Tibial artery (tissue), 4 donors: ENCODE measurements around the gene RETSAT.
"Not testable (repeated sequence)": the region's sequence is repeated elsewhere in the genome, so short reads cannot be mapped to it uniquely, and the experiment has no call there.

Source experiments
- DNase-seq, 2 donors: peaks; one replicate each; pipeline ENCODE4 v3.0.0-alpha.2; 2019
- H3K27ac ChIP-seq, 2 donors: fragments of 200-600 bp; sonication (generic) in 1 of 2; 1 replicate in 1 of 2; 2 replicates in 1 of 2; pipeline ENCODE4 v1.5.1; 2018 to 2019; ENCODE audit warnings: mild to moderate bottlenecking in 1 of 2
- H3K27me3 ChIP-seq, 2 donors: fragments of 200-600 bp; sonication (generic) in 1 of 2; one replicate each; pipeline versions ENCODE4 v1.5.1 to v1.6.0; 2016 to 2019
- H3K36me3 ChIP-seq, 3 donors: fragments of 200-600 bp; sonication (generic) in 2 of 3; one replicate each; pipeline ENCODE4 v1.5.1; 2016 to 2019; ENCODE audit warnings: mild to moderate bottlenecking in 2 of 3
- H3K4me1 ChIP-seq, 4 donors: fragments of 200-600 bp; sonication (generic) in 2 of 4; 1 replicate in 3 of 4; 2 replicates in 1 of 4; pipeline ENCODE4 v1.5.1; 2016 to 2019
- H3K4me3 ChIP-seq, 2 donors: fragments of 200-600 bp; sonication (generic) in 1 of 2; 1 replicate in 1 of 2; 2 replicates in 1 of 2; pipeline ENCODE4 v1.5.1; 2018 to 2019; ENCODE audit warnings: mild to moderate bottlenecking in 2 of 2
- H3K9me3 ChIP-seq, 3 donors: fragments of 200-600 bp; sonication (generic) in 1 of 3; one replicate each; pipeline ENCODE4 v1.5.1; 2016 to 2019
- intact Hi-C: fragments of 100-400 bp; cut with DNase I; formaldehyde crosslinking; loops from one replicate; pipeline ENCODE4 v1.15.0; 2023; ENCODE audit warnings: low total_unique reads
- TF ChIP-seq, protein P1 (sequence below), 2 experiments: fragments of 200-600 bp in 1 of 2; fragments of 450-650 bp in 1 of 2; IDR thresholded peaks; one replicate each; pipeline ENCODE4 v1.5.1; 2017 to 2019; ENCODE audit warnings: antibody characterized with exemption in 2 of 2, mild to moderate bottlenecking in 1 of 2, moderate library complexity in 1 of 2

RETSAT gene

DNA sequence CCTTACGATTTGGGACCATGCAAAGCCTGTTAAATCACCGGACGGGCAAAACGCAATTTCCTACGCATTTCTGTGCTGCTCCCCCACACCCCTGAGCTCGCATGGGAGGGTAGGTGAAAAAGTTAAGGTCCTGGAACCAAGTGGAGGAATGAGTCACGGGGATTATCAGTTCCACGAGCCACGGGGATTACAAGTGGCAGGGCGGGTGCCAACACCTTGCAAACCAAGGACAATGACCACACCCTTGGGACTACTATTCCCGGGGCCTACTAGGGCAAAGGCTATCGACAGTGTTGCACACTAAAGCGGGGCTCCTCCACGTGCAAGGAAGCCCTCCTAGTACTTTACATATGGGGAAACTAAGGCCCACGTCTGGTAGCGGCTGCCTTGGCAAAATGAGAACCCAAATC is 447 bp downstream of the RETSAT start:
- peaks cover 21 to 42% (median 42%) of the 10 kb centered on the region in 3 donors for H3K36me3 ChIP-seq
- intact Hi-C loops, result loop anchor here (1.0 kb wide), 1 partner anchor 26 kb away; no protein-coding TSS in a partner anchor
- H3K9me3 ChIP-seq, result no peaks in the 10 kb centered on the region
- H3K4me3 ChIP-seq, result peak overlapping the region; percentile 62 to 80
- H3K4me1 ChIP-seq, result peaks cover 0 to 38% (median 29%) of the 10 kb centered on the region in 4 donors
- no peaks in the 10 kb centered on the region for H3K27me3 ChIP-seq
- H3K27ac ChIP-seq, result peak overlapping the region; percentile 86 to 92
- peak in 1 of 2 donors; percentile 34 for DNase-seq
- TF ChIP-seq, protein P1, sequence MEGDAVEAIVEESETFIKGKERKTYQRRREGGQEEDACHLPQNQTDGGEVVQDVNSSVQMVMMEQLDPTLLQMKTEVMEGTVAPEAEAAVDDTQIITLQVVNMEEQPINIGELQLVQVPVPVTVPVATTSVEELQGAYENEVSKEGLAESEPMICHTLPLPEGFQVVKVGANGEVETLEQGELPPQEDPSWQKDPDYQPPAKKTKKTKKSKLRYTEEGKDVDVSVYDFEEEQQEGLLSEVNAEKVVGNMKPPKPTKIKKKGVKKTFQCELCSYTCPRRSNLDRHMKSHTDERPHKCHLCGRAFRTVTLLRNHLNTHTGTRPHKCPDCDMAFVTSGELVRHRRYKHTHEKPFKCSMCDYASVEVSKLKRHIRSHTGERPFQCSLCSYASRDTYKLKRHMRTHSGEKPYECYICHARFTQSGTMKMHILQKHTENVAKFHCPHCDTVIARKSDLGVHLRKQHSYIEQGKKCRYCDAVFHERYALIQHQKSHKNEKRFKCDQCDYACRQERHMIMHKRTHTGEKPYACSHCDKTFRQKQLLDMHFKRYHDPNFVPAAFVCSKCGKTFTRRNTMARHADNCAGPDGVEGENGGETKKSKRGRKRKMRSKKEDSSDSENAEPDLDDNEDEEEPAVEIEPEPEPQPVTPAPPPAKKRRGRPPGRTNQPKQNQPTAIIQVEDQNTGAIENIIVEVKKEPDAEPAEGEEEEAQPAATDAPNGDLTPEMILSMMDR (IDR thresholded peaks at IDR 0.05), result no peak

DNA sequence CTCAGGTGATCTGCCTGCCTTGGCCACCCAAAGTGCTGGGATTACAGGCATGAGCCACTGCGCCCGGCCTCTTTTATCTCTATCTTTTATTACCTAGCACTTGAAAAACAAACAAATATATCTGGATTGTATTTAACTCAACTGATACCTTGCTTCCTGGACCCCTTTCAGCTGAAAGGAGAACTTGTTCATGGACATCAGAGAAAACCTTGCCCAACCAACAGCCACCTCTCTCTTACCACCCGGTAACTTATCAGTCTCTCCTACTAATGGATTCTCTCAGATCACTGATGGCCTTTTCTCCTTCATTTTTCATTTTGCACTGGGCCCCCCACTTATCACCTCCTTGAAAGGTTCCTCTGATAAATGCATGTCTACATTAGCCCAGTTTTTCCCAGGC is 6.7 kb downstream of the RETSAT start:
- no peak for DNase-seq
- H3K4me1 ChIP-seq, result peaks cover 0 to 5% (median 2%) of the 10 kb centered on the region in 4 donors
- H3K4me3 ChIP-seq, result no peak overlapping the region
- no peak overlapping the region for H3K27ac ChIP-seq
- intact Hi-C loops, result no loop called here
- TF ChIP-seq, protein P1 (IDR thresholded peaks at IDR 0.05), result no peak
- peaks cover 44 to 90% (median 57%) of the 10 kb centered on the region in 3 donors for H3K36me3 ChIP-seq
- no peaks in the 10 kb centered on the region for H3K9me3 ChIP-seq
- no peaks in the 10 kb centered on the region for H3K27me3 ChIP-seq

GRCh38 chr2:85344356-85344954 is 9.9 kb downstream of the RETSAT start:
- Histone ChIP-seq H3K4me3 (no peak overlapping the region), H3K4me1 (peaks cover 0 to 9% (median 2%) of the 10 kb centered on the region in 4 donors), H3K27me3 (no peaks in the 10 kb centered on the region), H3K36me3 (peaks cover 28 to 72% (median 36%) of the 10 kb centered on the region in 3 donors), H3K9me3 (no peaks in the 10 kb centered on the region), H3K27ac (no peak overlapping the region)
- intact Hi-C loops, result no loop called here
- TF ChIP-seq, protein P1 (IDR thresholded peaks at IDR 0.05), result no peak
- no peak for DNase-seq

GRCh38 chr2:85343207-85343895 is 11.0 kb downstream of the RETSAT start:
- H3K27ac ChIP-seq, H3K27me3 ChIP-seq, H3K4me3 ChIP-seq, DNase-seq, H3K9me3 ChIP-seq, H3K4me1 ChIP-seq, intact Hi-C loops: not testable (repeated sequence)
- peaks cover 28 to 61% (median 31%) of the 10 kb centered on the region in 3 donors for H3K36me3 ChIP-seq

DNA sequence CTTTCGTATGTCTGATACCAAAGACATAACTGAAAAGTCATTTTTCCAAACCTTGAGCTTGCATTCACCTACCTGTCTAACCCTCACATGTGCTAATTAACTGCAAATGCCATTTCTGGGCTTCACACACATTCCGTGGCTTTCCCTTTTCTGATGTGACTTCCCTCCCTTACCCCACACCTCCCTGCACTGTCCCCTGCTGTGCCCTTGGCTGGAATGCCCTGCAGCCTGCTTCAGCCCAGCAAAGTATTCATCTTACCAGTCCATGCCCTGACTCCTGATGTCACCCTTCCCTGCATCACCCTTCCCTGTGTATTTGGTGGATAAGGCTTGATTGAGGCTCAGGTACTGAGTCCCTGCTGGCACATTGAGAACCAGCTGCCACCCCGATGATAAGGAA is 12.2 kb downstream of the RETSAT start:
- Histone ChIP-seq H3K27me3 (peaks cover 0 to under 1% of the 10 kb centered on the region in 2 donors), H3K4me3 (no peak overlapping the region), H3K4me1 (peaks cover 0 to 9% (median 2%) of the 10 kb centered on the region in 4 donors), H3K36me3 (peaks cover 17 to 49% (median 31%) of the 10 kb centered on the region in 3 donors), H3K27ac (no peak overlapping the region), H3K9me3 (no peaks in the 10 kb centered on the region)
- no peak for DNase-seq
- TF ChIP-seq, protein P1 (IDR thresholded peaks at IDR 0.05), result no peak
- intact Hi-C loops, result no loop called here
